ENCODE measurements around the gene SHF.
A peak's percentile ranks its signal among the peaks of the same experiment; 100 is the strongest.
"Not testable (repeated sequence)": the region's sequence is repeated elsewhere in the genome, so short reads cannot be mapped to it uniquely, and the experiment has no call there.

Gene SHF, protein sequence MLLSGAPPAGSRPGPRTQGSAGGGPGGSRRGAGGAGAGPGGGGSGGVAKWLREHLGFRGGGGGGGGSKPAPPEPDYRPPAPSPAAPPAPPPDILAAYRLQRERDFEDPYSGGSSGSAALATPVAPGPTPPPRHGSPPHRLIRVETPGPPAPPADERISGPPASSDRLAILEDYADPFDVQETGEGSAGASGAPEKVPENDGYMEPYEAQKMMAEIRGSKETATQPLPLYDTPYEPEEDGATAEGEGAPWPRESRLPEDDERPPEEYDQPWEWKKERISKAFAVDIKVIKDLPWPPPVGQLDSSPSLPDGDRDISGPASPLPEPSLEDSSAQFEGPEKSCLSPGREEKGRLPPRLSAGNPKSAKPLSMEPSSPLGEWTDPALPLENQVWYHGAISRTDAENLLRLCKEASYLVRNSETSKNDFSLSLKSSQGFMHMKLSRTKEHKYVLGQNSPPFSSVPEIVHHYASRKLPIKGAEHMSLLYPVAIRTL

DNA sequence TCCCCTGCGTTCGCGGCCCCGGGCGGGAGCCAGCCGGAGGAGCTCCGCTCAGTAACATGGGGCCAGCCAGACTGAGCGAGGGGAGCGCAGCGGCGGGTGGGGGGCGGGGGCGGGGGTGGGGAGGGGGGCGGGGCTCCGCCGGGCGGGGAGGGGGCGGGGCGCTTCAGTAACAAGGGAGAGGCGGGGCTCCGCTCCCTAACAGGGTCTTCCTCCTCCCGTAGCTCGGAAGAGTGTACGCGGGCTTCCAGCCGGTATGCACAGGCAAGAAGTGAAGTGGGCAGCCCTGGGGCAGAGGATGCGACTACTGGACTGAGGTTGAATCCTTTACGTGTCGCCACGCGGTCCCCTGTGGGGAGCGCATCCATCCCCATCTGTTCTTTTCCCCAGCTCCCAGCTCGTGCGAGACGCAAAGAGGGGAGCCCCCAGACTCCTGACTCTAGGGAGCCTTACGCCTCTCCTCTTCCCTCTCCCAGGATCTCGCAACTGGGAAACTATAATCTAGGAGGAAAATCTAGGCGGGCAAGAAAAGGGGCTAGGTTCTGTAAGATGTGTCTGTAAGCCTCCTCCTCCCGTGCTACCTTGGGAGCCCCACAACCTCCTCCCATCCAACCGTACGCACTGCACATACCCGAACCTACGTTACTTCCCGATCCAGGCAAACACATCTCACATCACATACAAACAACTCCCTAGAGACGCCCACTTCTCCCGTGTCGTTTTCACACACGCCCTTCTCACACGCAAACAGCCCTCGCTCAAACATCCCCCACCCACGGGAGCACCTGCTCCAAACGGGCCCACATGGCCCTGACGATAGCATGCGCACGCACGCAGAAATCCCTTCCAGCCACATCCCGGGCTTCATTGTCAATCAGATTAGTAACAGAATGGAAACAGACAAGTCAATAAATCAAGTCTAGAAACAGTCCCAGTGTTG, at the start of gene SHF:
Gene SHF (minus strand): TSS at position 73 of the 937 bp plus-strand sequence. CDS start 15 bp downstream, at position 58.
- Histone ChIP-seq H2AFZ (ENCODE audit: low read depth, low read length) (peak within 1 kb of the TSS; percentile 93), H4K20me1 (ENCODE audit: insufficient read depth, low read length) (no peaks in the 10 kb centered on the region), H3K36me3 (replicated peaks; ENCODE audit: low read depth, low read length) (no peaks in the 10 kb centered on the region), H3K4me1 (ENCODE audit: low read length) (peaks cover 3% of the 10 kb centered on the region), H3K9ac (ENCODE audit: low read length) (peak within 1 kb of the TSS; percentile 64), H3K27ac (ENCODE audit: low read length) (no peak within 1 kb of the TSS), H3K27me3 (ENCODE audit: low read depth, low read length) (peaks cover 21% of the 10 kb centered on the region), H3K4me2 (ENCODE audit: low read length) (peak within 1 kb of the TSS; percentile 95), H3K4me3 (ENCODE audit: low read length) (peak within 1 kb of the TSS; percentile 85), H3K79me2 (ENCODE audit: low read length) (no peaks in the 10 kb centered on the region), H3K9me3 (ENCODE audit: insufficient read depth, low read length) (no peaks in the 10 kb centered on the region)
- TF ChIP-seq, protein P1, sequence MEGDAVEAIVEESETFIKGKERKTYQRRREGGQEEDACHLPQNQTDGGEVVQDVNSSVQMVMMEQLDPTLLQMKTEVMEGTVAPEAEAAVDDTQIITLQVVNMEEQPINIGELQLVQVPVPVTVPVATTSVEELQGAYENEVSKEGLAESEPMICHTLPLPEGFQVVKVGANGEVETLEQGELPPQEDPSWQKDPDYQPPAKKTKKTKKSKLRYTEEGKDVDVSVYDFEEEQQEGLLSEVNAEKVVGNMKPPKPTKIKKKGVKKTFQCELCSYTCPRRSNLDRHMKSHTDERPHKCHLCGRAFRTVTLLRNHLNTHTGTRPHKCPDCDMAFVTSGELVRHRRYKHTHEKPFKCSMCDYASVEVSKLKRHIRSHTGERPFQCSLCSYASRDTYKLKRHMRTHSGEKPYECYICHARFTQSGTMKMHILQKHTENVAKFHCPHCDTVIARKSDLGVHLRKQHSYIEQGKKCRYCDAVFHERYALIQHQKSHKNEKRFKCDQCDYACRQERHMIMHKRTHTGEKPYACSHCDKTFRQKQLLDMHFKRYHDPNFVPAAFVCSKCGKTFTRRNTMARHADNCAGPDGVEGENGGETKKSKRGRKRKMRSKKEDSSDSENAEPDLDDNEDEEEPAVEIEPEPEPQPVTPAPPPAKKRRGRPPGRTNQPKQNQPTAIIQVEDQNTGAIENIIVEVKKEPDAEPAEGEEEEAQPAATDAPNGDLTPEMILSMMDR (IDR thresholded peaks at IDR 0.05; ENCODE audit: low read depth, low read length): no peak
- TF ChIP-seq EZH2phosphoT487 (IDR thresholded peaks at IDR 0.05; ENCODE audit: low read depth): no peak

DNA sequence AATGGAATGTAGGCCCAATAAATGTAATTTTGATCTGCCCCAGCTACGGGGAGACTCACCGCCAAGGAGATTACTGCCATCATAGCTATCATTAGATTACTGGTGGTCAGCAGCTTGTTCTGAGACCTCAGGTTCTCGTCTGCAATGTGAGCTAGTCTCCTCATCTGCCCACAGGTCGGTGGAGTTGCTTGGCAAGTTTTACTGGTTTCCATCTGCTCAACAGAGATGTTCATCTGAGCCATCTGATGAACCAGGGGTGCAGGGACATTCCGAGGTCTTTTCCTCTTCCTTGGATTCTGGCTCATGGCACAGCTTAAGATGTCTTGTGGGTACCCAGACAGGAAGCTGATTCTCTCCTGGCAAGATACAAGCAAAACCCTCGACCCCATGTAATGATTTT, 49.0 kb upstream of the SHF start:
- H3K27me3 ChIP-seq (ENCODE audit: low read depth, low read length); H3K27ac ChIP-seq (ENCODE audit: low read length); H3K4me2 ChIP-seq (ENCODE audit: low read length); H3K4me3 ChIP-seq (ENCODE audit: low read length); H3K36me3 ChIP-seq (replicated peaks; ENCODE audit: low read depth, low read length); H4K20me1 ChIP-seq (ENCODE audit: insufficient read depth, low read length); H2AFZ ChIP-seq (ENCODE audit: low read depth, low read length); H3K9ac ChIP-seq (ENCODE audit: low read length); H3K4me1 ChIP-seq (ENCODE audit: low read length); H3K9me3 ChIP-seq (ENCODE audit: insufficient read depth, low read length); H3K79me2 ChIP-seq (ENCODE audit: low read length): not testable (repeated sequence)

DNA sequence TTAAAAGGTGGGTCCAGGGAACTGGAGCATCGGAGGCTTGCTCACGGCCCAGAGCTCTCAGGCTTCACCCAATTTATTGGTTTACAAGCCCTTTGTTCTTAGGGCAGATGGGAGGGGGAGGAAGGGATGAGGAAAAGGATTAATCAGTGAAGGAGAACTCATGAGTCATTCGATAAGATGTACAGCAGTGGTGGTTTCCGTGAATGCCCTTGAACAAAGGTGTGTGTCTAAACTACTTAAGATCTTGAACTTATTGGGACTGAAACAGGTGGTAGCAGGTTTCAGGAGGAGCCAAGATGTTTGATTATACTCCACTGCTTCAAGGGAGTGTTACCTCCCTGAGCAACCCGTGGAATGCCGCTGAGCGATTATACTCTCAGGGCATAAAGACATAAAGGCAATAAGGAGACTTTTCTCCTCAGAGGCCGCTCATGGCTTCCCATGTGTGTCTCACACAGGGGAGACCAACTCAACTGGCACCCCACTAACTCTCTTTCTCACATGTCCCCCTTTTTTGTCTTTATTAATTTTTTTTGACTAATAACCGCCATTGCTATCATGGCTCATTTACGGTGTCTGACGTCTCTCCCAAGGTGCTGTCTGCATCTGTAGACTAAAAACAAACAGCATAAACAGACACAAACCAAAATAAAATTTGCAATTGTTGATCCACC, 46.9 kb upstream of the SHF start:
- H3K36me3 ChIP-seq (replicated peaks; ENCODE audit: low read depth, low read length): no peaks in the 10 kb centered on the region

More for the DNA sequence above, 46.9 kb upstream of the SHF start:
- Histone ChIP-seq H3K4me2 (ENCODE audit: low read length) (no peak overlapping the region), H3K27ac (ENCODE audit: low read length) (no peak overlapping the region), H3K4me3 (ENCODE audit: low read length) (no peak overlapping the region), H3K9ac (ENCODE audit: low read length) (no peak overlapping the region), H2AFZ (ENCODE audit: low read depth, low read length) (no peak overlapping the region), H3K4me1 (ENCODE audit: low read length) (peaks cover 7% of the 10 kb centered on the region), H3K79me2 (ENCODE audit: low read length) (no peaks in the 10 kb centered on the region), H4K20me1 (ENCODE audit: insufficient read depth, low read length) (no peaks in the 10 kb centered on the region), H3K9me3 (ENCODE audit: insufficient read depth, low read length) (0 out of 2 replicates have a peak, but pooled peaks cover 2% of the 10 kb centered on the region), H3K27me3 (ENCODE audit: low read depth, low read length) (no peaks in the 10 kb centered on the region)
- TF ChIP-seq, protein P1 (IDR thresholded peaks at IDR 0.05; ENCODE audit: low read depth, low read length): no peak
- no peak for TF ChIP-seq EZH2phosphoT487 (IDR thresholded peaks at IDR 0.05; ENCODE audit: low read depth)
